Activated naive CD4-positive, alpha-beta T cell treated with anti-CD3 and anti-CD28 coated beads, Interleukin-2, amount 50 U/mL, for 72 hours (primary cell): ENCODE results near the gene WFDC10B. TPM values are rescaled to one million over a fixed set of nuclear protein-coding genes. Genes with fewer than 3 reads are reported as not detected.
"Not testable (repeated sequence)": the region's sequence is repeated elsewhere in the genome, so short reads cannot be mapped to it uniquely, and the experiment has no call there.

ENCODE experiments used
- ATAC-seq, 2 donors: fragments of 150-1000 bp; cut with Tn5 transposase; 2 replicates each; pipeline ENCODE4 v1.10.0; 2021; ENCODE audit warnings: mild to moderate bottlenecking in 2 of 2, moderate library complexity in 2 of 2
- DNase-seq, 2 donors: peaks; one replicate each; pipeline ENCODE4 v3.0.0; 2021 to 2022; ENCODE audit warnings: low spot score in 2 of 2
- H3K27ac Mint-ChIP-seq, 2 donors: one replicate each; pipeline ENCODE4 v1.8.0; 2022; ENCODE audit warnings: mild to moderate bottlenecking in 2 of 2, mixed read lengths in 2 of 2
- H3K36me3 Mint-ChIP-seq, 2 donors: one replicate each; pipeline ENCODE4 v1.8.0; 2022; ENCODE audit warnings: mixed read lengths in 2 of 2
- H3K9me3 Mint-ChIP-seq, 2 donors: one replicate each; pipeline ENCODE4 v1.8.0; 2022; ENCODE audit warnings: mixed read lengths in 2 of 2
- total RNA-seq, 2 donors: library from RNA; stranded (reverse); gene quantifications; one replicate each; pipeline ENCODE4 v1.2.3, GENCODE V29; 2022

The WFDC10B gene
- not detected for total RNA-seq

DNA sequence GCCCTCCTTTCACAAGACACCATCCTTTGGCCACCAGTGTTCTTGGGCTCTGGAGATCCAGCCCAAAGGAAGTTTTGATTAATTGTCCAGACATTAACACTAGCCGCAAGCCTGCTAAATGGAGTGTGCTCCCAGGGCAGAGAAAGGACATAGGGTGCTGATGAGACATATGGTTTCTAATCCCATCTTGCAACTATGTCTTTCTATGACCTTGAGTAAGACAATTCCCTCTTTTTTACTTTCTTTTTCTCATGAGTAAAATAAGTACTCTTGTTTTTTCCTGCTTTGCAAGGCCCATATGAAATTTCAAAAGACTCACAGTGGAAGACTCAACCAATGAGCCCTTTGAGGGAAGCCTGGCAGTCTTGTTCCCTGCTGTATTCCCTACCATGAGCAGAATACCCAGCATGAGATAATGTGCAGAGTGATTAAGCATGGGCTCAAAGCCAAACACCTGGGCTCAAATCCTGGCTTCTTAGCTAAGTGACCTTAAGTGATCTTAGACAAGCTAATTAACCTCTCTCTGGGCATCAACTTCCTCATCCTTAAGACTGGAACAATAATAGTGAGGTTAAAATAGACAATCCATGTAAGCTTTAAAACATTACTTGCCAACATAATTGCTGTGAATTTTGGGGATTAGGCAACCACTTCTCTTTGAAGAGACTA lies at the start of gene WFDC10B:
Gene WFDC10B (minus strand): TSS at position 51 of the 669 bp plus-strand sequence. CDS start 19,027 bp downstream, outside the sequence.
- Mint-ChIP-seq H3K9me3 (no peaks in the 10 kb centered on the region), H3K36me3 (peaks cover 0 to 5% of the 10 kb centered on the region in 2 donors), H3K27ac (no peak within 1 kb of the TSS)
- DNase-seq = no peak
- ATAC-seq = no peak

DNA sequence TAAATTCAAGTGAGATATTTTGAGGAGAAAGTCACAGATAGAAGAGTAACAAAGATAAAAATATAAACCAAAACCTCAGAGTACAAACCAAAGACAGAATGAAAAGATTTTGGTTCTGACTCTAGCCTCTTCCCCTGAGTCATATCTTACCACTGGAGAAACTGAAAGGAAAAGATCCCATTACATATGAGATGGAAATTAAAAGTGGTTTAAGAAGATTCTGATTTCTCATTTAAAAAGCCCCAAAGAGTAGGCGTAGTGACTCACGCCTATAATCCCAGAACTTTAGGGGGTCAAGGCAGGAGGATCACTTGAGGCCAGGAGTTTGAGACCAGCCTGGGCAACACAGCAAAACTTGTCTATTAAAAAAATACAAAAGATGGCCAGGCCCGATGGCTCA lies 47.9 kb upstream of the WFDC10B start:
- H3K9me3 Mint-ChIP-seq = peaks cover 0 to 10% of the 10 kb centered on the region in 2 donors
- H3K36me3 Mint-ChIP-seq = peaks cover 0 to 13% of the 10 kb centered on the region in 2 donors
- ATAC-seq = peak; percentile 92
- no peak for DNase-seq
- no peak overlapping the region for H3K27ac Mint-ChIP-seq

DNA sequence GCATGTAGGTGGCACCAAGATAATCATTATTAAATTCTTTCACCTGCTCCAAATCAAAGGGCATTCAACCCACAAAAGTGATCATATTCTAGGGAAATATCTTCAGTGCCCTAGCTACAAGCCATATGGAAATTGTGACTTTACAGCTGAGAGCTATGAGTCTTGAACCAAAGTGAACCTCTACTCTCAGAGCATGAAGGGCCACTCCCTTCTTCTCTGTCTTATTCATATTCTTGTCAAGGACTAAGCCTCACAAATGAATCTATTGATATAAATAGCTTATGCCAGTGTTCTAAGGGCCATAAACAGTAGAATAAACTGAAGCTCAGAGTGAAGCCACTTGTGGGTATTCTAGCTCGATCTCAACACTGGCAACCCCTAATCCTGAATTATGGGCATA lies 46.9 kb upstream of the WFDC10B start:
- no peak for DNase-seq
- Mint-ChIP-seq H3K9me3 (peaks cover 0 to 10% of the 10 kb centered on the region in 2 donors), H3K27ac (no peak overlapping the region), H3K36me3 (peaks cover 0 to 13% of the 10 kb centered on the region in 2 donors)
- ATAC-seq = peak; percentile 62 to 70

DNA sequence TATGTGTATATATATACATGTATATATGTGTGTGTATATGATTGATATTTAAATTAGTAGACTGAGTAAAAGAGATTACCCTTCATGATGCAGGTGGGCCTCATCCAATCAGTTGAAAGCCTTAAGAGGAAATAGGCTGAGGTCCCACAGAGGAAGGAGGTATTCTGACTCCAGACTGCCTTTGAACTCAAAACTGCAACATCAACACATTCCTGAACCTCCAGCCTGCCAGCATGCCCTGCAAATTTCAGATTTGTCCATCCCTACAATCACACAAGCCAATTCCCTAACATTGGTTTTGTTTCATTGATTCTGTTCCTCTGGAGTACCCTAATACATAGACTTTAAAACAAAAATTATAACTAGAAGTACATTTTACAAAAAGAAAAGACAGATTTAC lies 40.2 kb upstream of the WFDC10B start:
- no peaks in the 10 kb centered on the region for H3K36me3 Mint-ChIP-seq
- no peaks in the 10 kb centered on the region for H3K9me3 Mint-ChIP-seq
- DNase-seq = no peak
- H3K27ac Mint-ChIP-seq = no peak overlapping the region
- no peak for ATAC-seq

DNA sequence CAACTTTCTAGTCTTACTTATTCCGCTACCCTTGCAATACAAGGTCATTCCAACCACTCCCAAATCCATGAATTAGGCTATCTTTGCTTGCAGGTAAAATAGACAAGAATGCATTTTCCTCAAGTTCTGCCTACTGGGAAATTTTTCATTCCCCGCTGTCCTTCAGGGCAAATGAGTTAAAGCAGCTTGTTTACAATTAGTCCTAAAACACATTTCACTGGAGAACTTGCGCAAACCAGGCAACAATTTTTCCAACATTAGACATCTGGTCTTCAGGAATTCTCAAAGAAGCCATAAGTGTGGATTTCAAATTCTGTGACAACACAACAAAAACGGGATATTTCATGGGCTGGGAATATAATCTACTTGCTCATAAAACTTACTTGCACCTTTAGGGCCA lies 37.8 kb upstream of the WFDC10B start:
- Mint-ChIP-seq H3K9me3 (no peaks in the 10 kb centered on the region), H3K36me3 (no peaks in the 10 kb centered on the region), H3K27ac (no peak overlapping the region)
- DNase-seq (no peak), ATAC-seq (no peak)

DNA sequence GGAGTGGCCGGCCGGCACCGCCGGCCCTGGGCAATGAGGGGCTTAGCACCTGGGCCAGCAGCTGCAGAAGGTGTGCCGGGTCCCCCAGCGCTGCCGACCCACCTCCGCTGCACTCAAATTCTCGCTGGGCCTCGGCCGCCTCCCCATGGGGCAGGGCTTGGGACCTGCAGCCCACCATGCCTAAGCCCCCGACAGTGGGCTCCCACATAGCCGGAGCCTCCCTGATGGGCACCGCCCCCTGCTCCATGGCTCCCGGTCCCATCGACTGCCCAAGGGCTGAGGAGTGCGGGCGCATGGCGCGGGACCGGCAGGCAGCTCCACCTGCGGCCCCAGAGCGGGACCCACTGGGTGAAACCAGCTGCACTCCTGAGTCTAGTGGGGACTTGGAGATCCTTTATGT lies 31.2 kb upstream of the WFDC10B start:
- H3K9me3 Mint-ChIP-seq = peaks cover 8 to 13% of the 10 kb centered on the region in 2 donors
- ATAC-seq = no peak
- H3K36me3 Mint-ChIP-seq = peaks cover 17 to 18% of the 10 kb centered on the region in 2 donors
- DNase-seq = no peak
- H3K27ac Mint-ChIP-seq = no peak overlapping the region

DNA sequence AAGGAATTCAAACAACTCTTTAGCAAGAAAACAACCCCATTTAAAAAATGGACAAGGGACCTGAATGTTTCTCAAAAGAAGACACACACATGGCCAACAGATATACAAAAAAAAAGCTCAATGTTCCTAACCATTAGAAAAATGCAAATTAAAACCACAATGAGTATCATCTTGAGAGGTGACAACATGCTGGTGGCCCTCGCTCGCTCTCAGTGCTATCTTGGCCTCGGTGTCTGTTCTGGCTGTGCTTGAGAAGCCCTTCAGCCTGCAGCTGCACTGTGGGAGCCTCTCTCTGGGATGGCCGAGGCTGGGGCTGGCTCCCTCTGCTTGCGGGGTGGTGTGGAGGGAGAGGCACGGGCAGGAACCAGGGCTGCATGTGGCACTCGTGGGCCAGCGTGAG lies 30.7 kb upstream of the WFDC10B start:
- H3K27ac Mint-ChIP-seq = no peak overlapping the region
- ATAC-seq = no peak
- peaks cover 10 to 15% of the 10 kb centered on the region in 2 donors for H3K9me3 Mint-ChIP-seq
- H3K36me3 Mint-ChIP-seq = peaks cover 17 to 21% of the 10 kb centered on the region in 2 donors
- no peak for DNase-seq

DNA sequence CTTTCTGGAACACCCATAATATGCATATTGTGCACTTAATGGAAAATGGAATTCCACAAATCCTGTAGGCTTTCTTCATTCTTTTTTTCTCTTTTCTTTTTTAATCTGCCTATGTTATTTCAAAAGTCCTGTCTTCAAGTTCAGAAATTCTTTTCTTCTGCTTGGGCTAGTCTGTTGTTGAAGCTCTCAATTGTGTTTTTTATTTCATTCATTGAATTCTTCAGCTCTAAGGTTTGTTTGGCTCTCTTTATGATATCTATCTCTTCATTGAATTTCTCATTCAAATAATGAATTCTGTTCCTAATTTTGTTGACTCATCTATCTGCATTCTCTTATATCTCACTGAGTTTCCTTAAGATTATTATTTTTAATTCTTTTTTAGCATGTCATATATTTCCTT lies 27.4 kb upstream of the WFDC10B start:
- DNase-seq = no peak
- H3K9me3 Mint-ChIP-seq = peaks cover 10 to 15% of the 10 kb centered on the region in 2 donors
- ATAC-seq = no peak
- no peak overlapping the region for H3K27ac Mint-ChIP-seq
- H3K36me3 Mint-ChIP-seq = peaks cover 17 to 21% of the 10 kb centered on the region in 2 donors

DNA sequence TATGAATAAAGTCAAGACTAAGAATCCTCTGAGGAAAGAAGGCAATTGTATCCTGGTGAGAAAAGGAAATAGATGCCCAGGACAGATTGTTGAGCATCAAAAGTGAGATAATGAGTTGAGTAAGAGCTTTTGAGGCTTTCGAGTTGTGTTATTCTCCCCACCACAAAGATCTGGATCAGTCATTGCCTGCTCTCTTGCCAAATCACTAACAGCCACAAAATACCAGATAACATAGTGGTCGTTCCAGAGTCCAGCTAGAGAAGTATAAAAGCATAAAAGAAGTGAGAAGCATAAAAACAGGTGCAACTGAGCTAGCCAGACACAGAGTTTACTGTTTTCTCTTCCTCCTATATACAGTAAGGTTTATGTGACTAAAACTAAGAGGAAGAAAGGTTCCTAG lies 22.2 kb upstream of the WFDC10B start:
- Mint-ChIP-seq H3K27ac (no peak overlapping the region), H3K9me3 (peaks cover 6% of the 10 kb centered on the region in 2 donors), H3K36me3 (peaks cover 2 to 13% of the 10 kb centered on the region in 2 donors)
- DNase-seq (no peak), ATAC-seq (peak; percentile 36 to 86)

DNA sequence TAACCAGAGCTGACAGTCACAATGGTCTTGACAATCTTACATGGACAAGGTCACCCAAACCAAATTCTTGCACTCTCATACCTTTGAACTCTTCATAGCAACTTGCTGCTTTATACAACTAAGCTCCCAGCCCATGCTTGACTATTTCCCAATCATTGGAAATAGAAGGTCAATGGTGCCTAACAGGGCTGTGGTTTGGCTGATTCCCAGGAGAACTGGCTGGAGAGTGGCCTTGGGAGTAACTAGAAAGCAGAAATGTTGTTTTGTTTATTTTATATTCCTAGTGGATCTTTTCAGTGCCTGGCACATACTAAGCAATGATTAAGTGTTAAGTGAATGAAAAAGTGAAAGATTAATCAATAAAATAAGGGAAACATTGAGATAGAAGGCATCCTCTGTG lies 20.3 kb upstream of the WFDC10B start:
- ATAC-seq = no peak
- H3K9me3 Mint-ChIP-seq = no peaks in the 10 kb centered on the region
- H3K36me3 Mint-ChIP-seq = no peaks in the 10 kb centered on the region
- DNase-seq = no peak
- H3K27ac Mint-ChIP-seq = no peak overlapping the region

DNA sequence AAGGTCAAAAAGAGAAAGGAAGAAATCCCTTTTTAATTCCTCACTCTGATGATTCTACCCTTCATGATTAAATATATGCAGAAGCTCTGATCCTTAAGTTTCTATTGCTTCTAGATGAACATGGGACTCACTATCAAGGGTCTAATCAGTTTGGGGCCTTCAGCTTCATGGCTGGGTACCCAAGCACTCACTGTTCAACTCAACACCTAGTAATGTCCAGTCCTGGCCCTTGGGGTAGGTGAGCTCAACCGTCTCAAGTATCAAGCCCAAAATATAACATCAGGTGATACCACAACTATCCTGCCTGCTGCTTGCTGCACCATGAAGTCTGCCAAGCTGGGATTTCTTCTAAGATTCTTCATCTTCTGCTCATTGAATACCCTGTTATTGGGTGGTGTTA lies 17.2 kb upstream of the WFDC10B start, which contains the start of gene SPINT4:
Gene SPINT4 (plus strand): TSS at position 301 of the 400 bp plus-strand sequence. CDS start 21 bp downstream, at position 322.
- H3K27ac Mint-ChIP-seq = no peak within 1 kb of the TSS
- H3K9me3 Mint-ChIP-seq = peaks cover 0 to 3% of the 10 kb centered on the region in 2 donors
- ATAC-seq = no peak
- DNase-seq = no peak
- peaks cover 0 to 3% of the 10 kb centered on the region in 2 donors for H3K36me3 Mint-ChIP-seq

DNA sequence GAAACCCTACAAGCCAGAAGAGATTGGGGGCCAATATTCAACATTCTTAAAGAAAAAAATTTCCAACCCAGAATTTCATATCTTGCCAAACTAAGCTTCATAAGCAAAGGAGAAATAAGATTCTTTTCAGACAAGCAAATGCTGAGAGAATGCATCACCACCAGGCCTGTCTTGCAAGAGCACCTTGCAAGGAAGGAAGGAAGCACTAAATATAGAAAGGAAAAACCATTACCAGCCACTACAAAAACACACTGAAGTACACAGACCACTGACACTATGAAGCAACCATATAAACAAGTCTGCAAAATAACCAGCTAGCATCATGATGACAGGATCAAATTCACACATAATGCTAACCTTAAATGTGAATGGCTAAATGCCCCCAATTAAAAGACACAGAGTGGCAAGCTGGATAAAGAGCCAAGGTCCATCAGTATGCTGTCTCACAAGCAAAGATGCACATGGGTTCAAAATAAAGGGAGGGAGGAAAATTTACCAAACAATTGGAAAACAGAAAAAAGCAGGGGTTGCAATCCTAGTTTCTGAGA lies 11.4 kb upstream of the WFDC10B start:
- not testable (repeated sequence) for H3K27ac Mint-ChIP-seq, DNase-seq, H3K36me3 Mint-ChIP-seq, ATAC-seq, H3K9me3 Mint-ChIP-seq

DNA sequence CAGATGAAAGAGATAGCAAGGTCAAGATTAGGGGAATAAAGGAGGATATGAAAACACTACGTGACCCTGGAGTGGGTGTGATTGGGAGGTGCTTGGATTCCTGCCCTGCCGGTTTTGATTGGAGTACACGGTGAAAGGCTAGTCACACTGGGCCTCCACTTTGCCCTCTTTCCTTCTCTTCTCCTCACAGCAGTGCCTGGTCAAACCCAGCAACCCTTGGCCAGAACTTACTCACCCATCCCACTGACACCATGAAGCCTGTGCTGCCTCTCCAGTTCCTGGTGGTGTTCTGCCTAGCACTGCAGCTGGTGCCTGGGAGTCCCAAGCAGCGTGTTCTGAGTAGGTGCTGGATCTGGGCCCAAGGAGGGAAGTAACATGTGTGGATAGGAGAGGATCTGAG lies 2.9 kb downstream of the WFDC10B start, which contains the start of gene WFDC13:
Gene WFDC13 (plus strand): TSS at position 166 of the 400 bp plus-strand sequence. CDS start 86 bp downstream, at position 252.
- DNase-seq = no peak
- H3K9me3 Mint-ChIP-seq = no peaks in the 10 kb centered on the region
- H3K36me3 Mint-ChIP-seq = no peaks in the 10 kb centered on the region
- no peak for ATAC-seq
- H3K27ac Mint-ChIP-seq = no peak within 1 kb of the TSS

DNA sequence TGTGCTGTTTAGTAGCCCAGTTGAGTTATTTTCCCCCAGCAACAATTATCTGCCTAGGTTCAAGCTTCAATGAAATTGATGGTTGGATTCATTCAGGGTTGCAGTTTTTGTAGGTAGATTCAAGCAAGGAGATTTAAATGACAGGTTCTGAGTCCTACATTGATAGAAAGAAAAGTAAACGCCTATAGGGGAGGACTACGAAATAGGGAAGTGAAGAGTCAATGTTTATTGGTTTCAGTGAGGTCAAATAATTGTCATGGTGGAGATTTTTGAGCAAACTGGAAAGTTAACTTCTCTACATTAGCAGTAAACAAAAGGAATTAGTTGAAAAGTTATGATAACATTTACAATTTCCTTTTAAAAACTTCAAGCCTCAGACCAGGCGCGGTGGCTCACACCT lies 3.7 kb downstream of the WFDC10B start:
- no peak for ATAC-seq
- Mint-ChIP-seq H3K27ac (no peak overlapping the region), H3K9me3 (no peaks in the 10 kb centered on the region), H3K36me3 (no peaks in the 10 kb centered on the region)
- no peak for DNase-seq

DNA sequence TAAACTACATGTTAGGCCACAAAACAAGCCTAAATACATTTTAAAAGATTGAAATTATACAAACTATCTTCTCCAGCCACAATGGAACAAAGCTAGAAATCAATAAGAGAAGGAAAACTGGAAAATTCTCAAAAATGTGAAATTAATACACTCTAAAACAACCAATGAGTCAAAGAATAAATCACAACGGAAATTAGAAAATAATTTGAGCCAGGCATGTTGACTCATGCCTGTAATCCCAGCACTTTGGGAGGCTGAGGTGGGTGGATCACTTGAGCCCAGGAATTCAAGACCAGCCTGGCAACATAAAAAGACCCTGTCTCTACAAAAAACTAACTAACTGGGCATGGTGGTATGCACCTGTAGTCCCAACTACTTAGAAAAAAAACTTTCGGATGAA lies 9.3 kb downstream of the WFDC10B start:
- ATAC-seq (no peak), DNase-seq (no peak)
- Mint-ChIP-seq H3K9me3 (peaks cover 0 to 6% of the 10 kb centered on the region in 2 donors), H3K27ac (no peak overlapping the region), H3K36me3 (no peaks in the 10 kb centered on the region)

DNA sequence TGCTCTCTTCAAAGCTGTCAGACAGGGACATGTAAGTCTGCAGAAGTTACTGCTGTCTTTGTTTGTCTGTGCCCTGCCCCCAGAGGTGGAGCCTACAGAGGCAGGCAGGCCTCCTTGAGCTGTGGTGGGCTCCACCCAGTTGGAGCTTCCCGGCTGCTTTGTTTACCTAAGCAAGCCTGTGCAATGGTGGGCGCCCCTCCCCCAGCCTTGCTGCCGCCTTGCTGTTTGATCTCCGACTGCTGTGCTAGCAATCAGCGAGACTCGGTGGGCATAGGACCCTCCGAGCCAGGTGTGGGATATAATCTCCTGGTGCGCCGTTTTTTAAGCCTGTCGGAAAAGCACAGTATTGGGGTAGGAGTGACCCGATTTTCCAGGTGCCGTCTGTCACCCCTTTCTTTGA lies 11.5 kb downstream of the WFDC10B start:
- H3K27ac Mint-ChIP-seq, ATAC-seq, H3K36me3 Mint-ChIP-seq, H3K9me3 Mint-ChIP-seq, DNase-seq: not testable (repeated sequence)

DNA sequence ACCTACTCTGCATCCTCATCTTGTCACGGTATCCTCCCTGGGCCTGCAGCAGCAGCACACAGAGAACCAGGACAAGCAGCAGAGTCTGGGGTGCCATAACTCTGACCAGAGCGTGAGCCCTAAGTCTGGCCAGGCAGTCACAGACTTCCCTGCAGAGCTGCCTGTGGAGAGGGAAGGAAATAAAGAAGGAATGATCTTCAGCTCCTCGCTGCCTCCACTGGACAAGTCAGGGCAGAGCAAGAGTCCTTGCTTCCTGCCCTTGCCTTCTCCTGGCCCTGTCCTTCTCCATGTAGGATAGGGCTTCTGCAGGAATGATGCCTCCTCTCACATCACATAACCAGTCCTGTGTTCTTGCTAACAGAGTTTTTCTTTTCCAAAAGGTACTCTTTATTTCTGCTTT lies 18.9 kb downstream of the WFDC10B start:
- ATAC-seq (no peak), DNase-seq (no peak)
- no peaks in the 10 kb centered on the region for H3K36me3 Mint-ChIP-seq
- H3K9me3 Mint-ChIP-seq = peaks cover 0 to 4% of the 10 kb centered on the region in 2 donors
- H3K27ac Mint-ChIP-seq = no peak overlapping the region

DNA sequence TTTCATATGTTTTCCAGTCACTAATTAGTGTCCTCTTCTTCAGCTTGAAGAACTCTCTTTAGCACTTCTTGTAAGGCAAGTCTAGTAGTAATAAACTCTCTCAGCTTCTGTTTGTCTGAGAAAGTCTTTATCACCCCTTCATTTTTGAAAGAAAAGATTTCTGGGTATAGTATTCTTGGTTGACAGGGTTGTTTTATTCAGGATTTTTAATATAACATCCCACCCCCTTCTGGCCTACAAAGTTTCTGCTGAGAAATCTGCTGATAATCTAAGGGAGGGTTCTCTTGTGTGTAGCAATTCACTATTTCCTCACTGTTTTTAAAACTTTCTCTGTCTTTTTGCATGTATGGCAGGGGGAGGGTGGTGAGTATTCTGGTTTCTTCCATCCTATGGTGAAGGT lies 25.2 kb downstream of the WFDC10B start:
- DNase-seq (no peak), ATAC-seq (no peak)
- H3K9me3 Mint-ChIP-seq = peaks cover 23 to 27% of the 10 kb centered on the region in 2 donors
- peaks cover 7 to 12% of the 10 kb centered on the region in 2 donors for H3K36me3 Mint-ChIP-seq
- no peak overlapping the region for H3K27ac Mint-ChIP-seq
